Thoracic aorta (tissue), 2 donors: ENCODE measurements around the gene ADTRP. TPM values are rescaled to one million over a fixed set of nuclear protein-coding genes. Genes with fewer than 3 reads are reported as not detected.

Source experiments
- ATAC-seq: fragments of 150-250 bp; one replicate; pipeline ENCODE4 v1.8.0; 2017; ENCODE audit warnings: low read depth; ENCODE audit not compliant: insufficient number of reproducible peaks, low FRiP score
- DNase-seq: peaks from one replicate; pipeline ENCODE4 v3.0.0-alpha.2; 2020; ENCODE audit warnings: low spot score
- H3K27ac ChIP-seq, 2 donors: fragments of 200-600 bp; sonication (generic); 1 replicate in 1 of 2; 2 replicates in 1 of 2; pipeline ENCODE4 v1.5.1; 2016; ENCODE audit warnings: mild to moderate bottlenecking in 2 of 2, moderate library complexity in 2 of 2
- H3K27me3 ChIP-seq: fragments of 200-600 bp; sonication (generic); replicated peaks from 2 replicates; pipeline ENCODE4 v1.6.0; 2016; ENCODE audit warnings: mild to moderate bottlenecking; ENCODE audit not compliant: insufficient read depth
- H3K36me3 ChIP-seq: fragments of 200-600 bp; sonication (generic); one replicate; pipeline ENCODE4 v1.5.1; 2016
- H3K4me1 ChIP-seq, 2 donors: fragments of 200-600 bp; sonication (generic); 1 replicate in 1 of 2; 2 replicates in 1 of 2; pipeline versions ENCODE4 v1.5.1 to v1.6.0; 2016; ENCODE audit warnings: low read depth in 2 of 2, mild to moderate bottlenecking in 1 of 2; ENCODE audit not compliant: control insufficient read depth in 1 of 2
- H3K4me3 ChIP-seq: fragments of 200-600 bp; sonication (generic); 2 replicates; pipeline ENCODE4 v1.5.1; 2016; ENCODE audit warnings: mild to moderate bottlenecking
- H3K9me3 ChIP-seq: fragments of 200-600 bp; sonication (generic); 2 replicates; pipeline ENCODE4 v1.5.1; 2016
- total RNA-seq, 2 donors: library from RNA; depleted of rRNA; stranded (reverse); fragments of >200 nt; gene quantifications; one replicate each; pipeline versions ENCODE4 v1.1.0 to v1.2.3, GENCODE V29; 2016
- TF ChIP-seq, protein P1 (sequence below): fragments of 200-600 bp; sonication (generic); IDR thresholded peaks from one replicate; pipeline ENCODE4 v1.5.1; 2019; ENCODE audit warnings: antibody characterized with exemption

The ADTRP gene
- total RNA-seq, 2 donors from 2014 or later, result not detected

DNA sequence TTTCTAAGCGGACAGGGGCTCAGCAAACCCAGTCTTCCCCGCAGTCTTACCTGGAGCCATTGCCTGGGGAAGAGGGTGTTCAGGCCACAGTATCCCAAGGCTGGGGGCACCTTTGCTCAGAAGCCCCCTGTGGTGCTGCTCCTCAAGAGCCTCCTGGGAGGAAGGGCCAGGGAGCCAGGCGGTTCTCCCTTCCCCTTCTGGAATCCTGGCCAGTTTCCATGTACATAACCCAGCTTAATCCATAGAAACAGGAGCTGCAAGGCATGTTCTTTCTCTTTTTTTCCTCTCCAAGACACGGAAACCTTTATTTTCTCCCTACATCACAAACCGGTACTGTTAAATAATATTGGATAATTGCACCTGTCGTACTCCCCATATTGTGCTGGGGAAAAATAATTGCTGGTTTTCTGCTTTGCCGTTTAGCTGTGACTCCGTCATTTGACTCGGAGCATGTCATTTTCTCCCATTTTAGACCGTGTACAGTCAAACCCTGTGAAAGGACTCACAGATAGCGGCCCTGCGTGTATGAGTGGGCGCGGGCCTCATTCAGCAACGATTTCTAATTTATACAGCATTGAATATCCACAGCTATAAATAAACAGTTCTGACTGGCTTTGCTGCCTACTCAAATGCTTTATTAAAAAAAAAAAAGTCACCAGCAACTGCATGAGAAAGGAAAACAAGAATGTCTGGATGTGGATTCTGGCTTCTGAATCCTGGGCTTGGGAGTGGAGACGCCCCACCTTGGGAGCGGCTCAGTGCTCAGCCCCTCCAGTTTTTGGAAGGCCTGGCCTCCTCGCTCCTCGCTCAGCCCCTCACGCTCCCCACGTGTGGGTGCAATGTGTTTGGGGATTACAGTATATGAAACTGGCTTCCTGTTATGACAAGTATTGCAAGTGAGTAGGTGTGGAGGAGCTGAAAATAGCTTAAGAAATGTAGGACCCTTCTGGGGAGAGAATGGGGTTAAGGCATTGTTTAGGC is 67.3 kb downstream of the ADTRP start:
- peak overlapping the region in 1 of 2 donors; percentile 20 for H3K27ac ChIP-seq

GRCh38 chr6:11710311-11710761 is 68.3 kb downstream of the ADTRP start:
- Histone ChIP-seq H3K9me3 (no peaks in the 10 kb centered on the region), H3K27me3 (no peaks in the 10 kb centered on the region), H3K4me3 (no peak overlapping the region), H3K4me1 (peaks cover 9 to 27% of the 10 kb centered on the region in 2 donors), H3K27ac (no peak overlapping the region), H3K36me3 (no peaks in the 10 kb centered on the region)
- DNase-seq (no peak), ATAC-seq (no peak)
- TF ChIP-seq, protein P1, sequence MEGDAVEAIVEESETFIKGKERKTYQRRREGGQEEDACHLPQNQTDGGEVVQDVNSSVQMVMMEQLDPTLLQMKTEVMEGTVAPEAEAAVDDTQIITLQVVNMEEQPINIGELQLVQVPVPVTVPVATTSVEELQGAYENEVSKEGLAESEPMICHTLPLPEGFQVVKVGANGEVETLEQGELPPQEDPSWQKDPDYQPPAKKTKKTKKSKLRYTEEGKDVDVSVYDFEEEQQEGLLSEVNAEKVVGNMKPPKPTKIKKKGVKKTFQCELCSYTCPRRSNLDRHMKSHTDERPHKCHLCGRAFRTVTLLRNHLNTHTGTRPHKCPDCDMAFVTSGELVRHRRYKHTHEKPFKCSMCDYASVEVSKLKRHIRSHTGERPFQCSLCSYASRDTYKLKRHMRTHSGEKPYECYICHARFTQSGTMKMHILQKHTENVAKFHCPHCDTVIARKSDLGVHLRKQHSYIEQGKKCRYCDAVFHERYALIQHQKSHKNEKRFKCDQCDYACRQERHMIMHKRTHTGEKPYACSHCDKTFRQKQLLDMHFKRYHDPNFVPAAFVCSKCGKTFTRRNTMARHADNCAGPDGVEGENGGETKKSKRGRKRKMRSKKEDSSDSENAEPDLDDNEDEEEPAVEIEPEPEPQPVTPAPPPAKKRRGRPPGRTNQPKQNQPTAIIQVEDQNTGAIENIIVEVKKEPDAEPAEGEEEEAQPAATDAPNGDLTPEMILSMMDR, result no peak

More for the DNA sequence above, 67.3 kb downstream of the ADTRP start:
- Histone ChIP-seq H3K9me3 (no peaks in the 10 kb centered on the region), H3K4me1 (peaks cover 9 to 27% of the 10 kb centered on the region in 2 donors), H3K36me3 (no peaks in the 10 kb centered on the region), H3K4me3 (peak overlapping the region; percentile 42), H3K27me3 (no peaks in the 10 kb centered on the region)
- ATAC-seq (no peak), DNase-seq (no peak)
- TF ChIP-seq, protein P1, result no peak

- Histone ChIP-seq H3K27ac (no peak overlapping the region), H3K4me3 (no peak overlapping the region), H3K4me1 (peaks cover 0 to 10% of the 10 kb centered on the region in 2 donors), H3K27me3 (no peaks in the 10 kb centered on the region), H3K9me3 (no peaks in the 10 kb centered on the region), H3K36me3 (no peaks in the 10 kb centered on the region)
- TF ChIP-seq, protein P1, result no peak
- DNase-seq (no peak), ATAC-seq (no peak)
Observed at GRCh38 chr6:11706171-11706570, 72.4 kb downstream of the ADTRP start.

GRCh38 chr6:11705483-11705882 is 73.1 kb downstream of the ADTRP start:
- DNase-seq (no peak), ATAC-seq (no peak)
- H3K4me1 ChIP-seq, result peaks cover 0 to 4% of the 10 kb centered on the region in 2 donors
- TF ChIP-seq, protein P1, result no peak
- no peak overlapping the region for H3K4me3 ChIP-seq
- no peak overlapping the region for H3K27ac ChIP-seq
- no peaks in the 10 kb centered on the region for H3K9me3 ChIP-seq
- no peaks in the 10 kb centered on the region for H3K27me3 ChIP-seq
- H3K36me3 ChIP-seq, result no peaks in the 10 kb centered on the region

GRCh38 chr6:11705069-11705468 is 73.5 kb downstream of the ADTRP start:
- no peaks in the 10 kb centered on the region for H3K4me1 ChIP-seq
- H3K36me3 ChIP-seq, result no peaks in the 10 kb centered on the region
- ATAC-seq (no peak), DNase-seq (no peak)
- TF ChIP-seq, protein P1, result no peak
- no peak overlapping the region for H3K4me3 ChIP-seq
- no peaks in the 10 kb centered on the region for H3K27me3 ChIP-seq
- no peak overlapping the region for H3K27ac ChIP-seq
- H3K9me3 ChIP-seq, result no peaks in the 10 kb centered on the region
